HepG2 (cell line): ENCODE results near the gene HPCAL1. TPM values are rescaled to one million over a fixed set of nuclear protein-coding genes. Genes with fewer than 3 reads are reported as not detected.

ENCODE experiments used
- ARID2 ChIP-seq: sonication (generic); formaldehyde crosslinking; IDR thresholded peaks from 2 replicates; pipeline ENCODE4 v1.8.1; 2022; ENCODE audit warnings: mild to moderate bottlenecking, missing genetic modification reagents, borderline replicate concordance
- ARNT2 ChIP-seq: sonication (generic); formaldehyde crosslinking; IDR thresholded peaks from 2 replicates; pipeline ENCODE4 v1.8.0; 2022; ENCODE audit warnings: mild to moderate bottlenecking, low read depth, missing genetic modification reagents, moderate library complexity
- ATF7 ChIP-seq, 2 experiments: fragments of 450-650 bp in 1 of 2; sonication (generic) in 1 of 2; formaldehyde crosslinking in 1 of 2; IDR thresholded peaks; 2 replicates each; pipeline versions ENCODE4 v1.4.0 to v1.6.1; 2016 to 2020; ENCODE audit warnings: antibody characterized with exemption in 1 of 2, mild to moderate bottlenecking in 1 of 2, missing genetic modification reagents in 1 of 2
- CSRNP2 ChIP-seq: sonication (generic); formaldehyde crosslinking; conservative IDR thresholded peaks from 2 replicates; pipeline ENCODE4 v1.8.0; 2022; ENCODE audit warnings: low read depth, missing genetic modification reagents
- ELK4 ChIP-seq: sonication (generic); formaldehyde crosslinking; IDR thresholded peaks from 2 replicates; pipeline ENCODE4 v1.9.0; 2021; ENCODE audit warnings: missing genetic modification reagents, borderline replicate concordance
- FOXO4 ChIP-seq: sonication (generic); formaldehyde crosslinking; conservative IDR thresholded peaks from 2 replicates; pipeline ENCODE4 v1.8.1; 2023; ENCODE audit warnings: missing genetic modification reagents
- FOXP1 ChIP-seq, 2 experiments: fragments of 450-650 bp in 1 of 2; IDR thresholded peaks; 2 replicates each; pipeline ENCODE4 v1.6.1; 2017 to 2018; ENCODE audit warnings: antibody characterized with exemption in 1 of 2
- GATAD2A ChIP-seq: IDR thresholded peaks from 2 replicates; pipeline ENCODE4 v1.6.1; 2016
- IKZF1 ChIP-seq: fragments of 450-650 bp; IDR thresholded peaks from 2 replicates; pipeline ENCODE4 v1.7.1; 2016
- KLF15 ChIP-seq: sonication (generic); formaldehyde crosslinking; IDR thresholded peaks from 2 replicates; pipeline ENCODE4 v1.8.1; 2023; ENCODE audit warnings: borderline replicate concordance, mild to moderate bottlenecking, inconsistent platforms, missing genetic modification reagents, mixed read lengths
- MED1 ChIP-seq: sonication (generic); formaldehyde crosslinking; IDR thresholded peaks from 2 replicates; pipeline ENCODE4 v1.4.0; 2020; ENCODE audit warnings: missing genetic modification reagents
- MEF2D ChIP-seq: sonication (generic); formaldehyde crosslinking; IDR thresholded peaks from 2 replicates; pipeline ENCODE4 v1.5.1; 2020; ENCODE audit warnings: mild to moderate bottlenecking, missing genetic modification reagents
- RFXANK ChIP-seq: IDR thresholded peaks from 2 replicates; pipeline ENCODE4 v1.6.1; 2016
- RNF2 ChIP-seq: fragments of 450-650 bp; conservative IDR thresholded peaks from 2 replicates; pipeline ENCODE4 v1.6.1; 2016; ENCODE audit warnings: low read depth
- SATB2 ChIP-seq: sonication (generic); formaldehyde crosslinking; IDR thresholded peaks from 2 replicates; pipeline ENCODE4 v1.5.0; 2020; ENCODE audit warnings: missing genetic modification reagents
- SRSF1 ChIP-seq: fragments of 200-400 bp; formaldehyde crosslinking; optimal IDR thresholded peaks from 2 replicates; pipeline ENCODE3; 2017; ENCODE audit warnings: mild to moderate bottlenecking, low read depth, low read length, moderate library complexity
- ZC3H4 ChIP-seq: sonication (generic); formaldehyde crosslinking; IDR thresholded peaks from 2 replicates; pipeline ENCODE4 v1.4.0; 2020; ENCODE audit warnings: missing genetic modification reagents, borderline replicate concordance
- ZNF549 ChIP-seq: sonication (generic); formaldehyde crosslinking; IDR thresholded peaks from 2 replicates; pipeline ENCODE4 v1.5.0; 2020; ENCODE audit warnings: missing genetic modification reagents
- ZNF598 ChIP-seq: sonication (generic); formaldehyde crosslinking; IDR thresholded peaks from 2 replicates; pipeline ENCODE4 v1.5.1; 2020; ENCODE audit warnings: mild to moderate bottlenecking, missing genetic modification reagents, borderline replicate concordance
- ZNF616 ChIP-seq: sonication (generic); formaldehyde crosslinking; IDR thresholded peaks from 2 replicates; pipeline ENCODE4 v1.5.0; 2020; ENCODE audit warnings: low read depth, mild to moderate bottlenecking, missing genetic modification reagents
- ZNF770 ChIP-seq: sonication (generic); formaldehyde crosslinking; IDR thresholded peaks from 2 replicates; pipeline ENCODE4 v1.5.0; 2020; ENCODE audit warnings: mild to moderate bottlenecking, missing genetic modification reagents
- ZNF782 ChIP-seq: sonication (generic); formaldehyde crosslinking; IDR thresholded peaks from 2 replicates; pipeline ENCODE4 v1.4.0; 2020; ENCODE audit warnings: missing genetic modification reagents, mild to moderate bottlenecking, borderline replicate concordance
- ZNF878 ChIP-seq: sonication (generic); formaldehyde crosslinking; IDR thresholded peaks from 2 replicates; pipeline ENCODE4 v1.8.1; 2023; ENCODE audit warnings: mild to moderate bottlenecking, missing genetic modification reagents, moderate library complexity
- ZSCAN30 ChIP-seq: sonication (generic); formaldehyde crosslinking; IDR thresholded peaks from 2 replicates; pipeline ENCODE4 v1.5.0; 2020; ENCODE audit warnings: mild to moderate bottlenecking, missing genetic modification reagents
- polyA plus RNA-seq, 8 experiments: library from polyadenylated mRNA; depleted of rRNA in 3 of 8; stranded (reverse) in 7 of 8; unstranded in 1 of 8; fragments of >200 nt; fragmentation: Illumina TruSeq in 4 of 8; extraction: Trizol in 4 of 8; gene quantifications; 2 replicates each; pipeline versions ENCODE4 v1.2.1 to v1.2.3, GENCODE V29; 2011 to 2016; ENCODE audit warnings: low read depth in 4 of 8, missing spikeins in 1 of 8, mixed read lengths in 1 of 8; ENCODE audit not compliant: insufficient read depth in 1 of 8
- total RNA-seq, 5 experiments: library from RNA; depleted of rRNA; stranded (reverse); fragments of >200 nt; fragmentation: Illumina TruSeq; extraction: Trizol; gene quantifications; 2 replicates each; pipeline ENCODE4 v1.2.3, GENCODE V29; 2016; ENCODE audit warnings: low read depth in 1 of 5

HPCAL1 gene
- total and polyA plus RNA-seq, 2 of the 13 experiments (the other 11 are each of a cell fraction or from before 2014, with no cell fraction given): 29.5 to 29.9 TPM

- no peak for TF ChIP-seq CSRNP2
- no peak for TF ChIP-seq FOXO4 (CRISPR knock-in tag)
- no peak for TF ChIP-seq SRSF1
- TF ChIP-seq ARID2 (CRISPR knock-in tag): no peak
- no peak for TF ChIP-seq ZNF549
- TF ChIP-seq ARNT2 (CRISPR knock-in tag): no peak
- peak; percentile 17; the same call in 1 of the 2 replicates for TF ChIP-seq ZNF616 (CRISPR knock-in tag)
- TF ChIP-seq KLF15: no peak
- TF ChIP-seq SATB2 (CRISPR knock-in tag): no peak
- no peak for TF ChIP-seq ZNF878 (CRISPR knock-in tag)
- TF ChIP-seq ZNF770 (CRISPR knock-in tag): peak; percentile 71
- TF ChIP-seq FOXP1 (IDR thresholded peaks at IDR 0.05): no peak
- TF ChIP-seq FOXP1 (CRISPR knock-in tag; IDR thresholded peaks at IDR 0.05): no peak
- TF ChIP-seq RFXANK: no peak
- no peak for TF ChIP-seq IKZF1
- TF ChIP-seq ELK4 (CRISPR knock-in tag): no peak
- TF ChIP-seq ATF7 (IDR thresholded peaks at IDR 0.05): no peak
- no peak for TF ChIP-seq ATF7 (CRISPR knock-in tag; IDR thresholded peaks at IDR 0.05)
- peak; percentile 71 for TF ChIP-seq MED1 (CRISPR knock-in tag)
- no peak for TF ChIP-seq RNF2
- peak; percentile 61; the same call in 1 of the 2 replicates for TF ChIP-seq MEF2D (CRISPR knock-in tag)
- TF ChIP-seq ZSCAN30 (CRISPR knock-in tag): no peak
- TF ChIP-seq ZC3H4: no peak
- peak; percentile 68; the same call in 1 of the 2 replicates for TF ChIP-seq ZNF782 (CRISPR knock-in tag)
- peak; percentile 64 for TF ChIP-seq GATAD2A (CRISPR knock-in tag)
- TF ChIP-seq ZNF598 (CRISPR knock-in tag): no peak; the same call in 1 of the 2 replicates
Measured at GRCh38 chr2:10325278-10326145, 22.8 kb downstream of the HPCAL1 start (continued).
